ENCODE measurements around the gene ATP2A3. TPM values are rescaled to one million over a fixed set of nuclear protein-coding genes. Genes with fewer than 3 reads are reported as not detected.

Gene ATP2A3
- total RNA-seq, 2 donors from 2014 or later: 43.8 to 49.5 TPM

- intact Hi-C loops (cut with DNase I): no loop called here
- no peak for DNase-seq
- Histone ChIP-seq H3K9me3 (no peaks in the 10 kb centered on the region), H3K4me1 (no peaks in the 10 kb centered on the region), H3K36me3 (replicated peaks in 1 of 2; ENCODE audit: insufficient read depth in 1 of 2, low read depth in 2 of 2) (no peaks in the 10 kb centered on the region), H3K4me3 (no peak overlapping the region), H3K27ac (no peak overlapping the region), H3K27me3 (no peaks in the 10 kb centered on the region)
- TF ChIP-seq POLR2A (IDR thresholded peaks at IDR 0.05): no peak
- TF ChIP-seq CTCF (IDR thresholded peaks at IDR 0.05): no peak
- no peak for ATAC-seq
- WGBS, 2 donors: 70 to 100% methylated on average over 1 to 5 of the region's 5 CpGs
These were observed 17.5 kb downstream of the ATP2A3 start for GRCh38 chr17:3946711-3947235.

- intact Hi-C loops (cut with DNase I): no loop called here
- Histone ChIP-seq H3K27ac (no peak overlapping the region), H3K4me3 (no peak overlapping the region), H3K9me3 (no peaks in the 10 kb centered on the region), H3K27me3 (no peaks in the 10 kb centered on the region), H3K36me3 (replicated peaks in 1 of 2; ENCODE audit: insufficient read depth in 1 of 2, low read depth in 2 of 2) (no peaks in the 10 kb centered on the region), H3K4me1 (no peaks in the 10 kb centered on the region)
- WGBS, 2 donors: 68 to 76% methylated on average over 18 to 58 of the region's 68 CpGs
- ATAC-seq (peak; percentile 39), DNase-seq (peak in 1 of 4 donors; percentile 34)
- TF ChIP-seq POLR2A (IDR thresholded peaks at IDR 0.05) (no peak), CTCF (IDR thresholded peaks at IDR 0.05) (no peak)
These were observed 19.5 kb downstream of the ATP2A3 start for GRCh38 chr17:3944485-3945388.

- Histone ChIP-seq H3K9me3 (no peaks in the 10 kb centered on the region), H3K36me3 (replicated peaks in 1 of 2; ENCODE audit: insufficient read depth in 1 of 2, low read depth in 2 of 2) (no peaks in the 10 kb centered on the region), H3K27ac (no peak overlapping the region), H3K27me3 (no peaks in the 10 kb centered on the region), H3K4me3 (no peak overlapping the region), H3K4me1 (no peaks in the 10 kb centered on the region)
- WGBS, 2 donors: 92 to 93% methylated on average over 18 to 22 of the region's 23 CpGs
- intact Hi-C loops (cut with DNase I): no loop called here
- DNase-seq (no peak), ATAC-seq (no peak)
- TF ChIP-seq CTCF (IDR thresholded peaks at IDR 0.05) (no peak), POLR2A (IDR thresholded peaks at IDR 0.05) (no peak)
These were observed 20.9 kb downstream of the ATP2A3 start for GRCh38 chr17:3943240-3943891.

GRCh38 chr17:3940965-3941698, 23.1 kb downstream of the ATP2A3 start:
- no peak for ATAC-seq
- Histone ChIP-seq H3K4me3 (no peak overlapping the region), H3K27me3 (no peaks in the 10 kb centered on the region), H3K4me1 (no peaks in the 10 kb centered on the region), H3K36me3 (replicated peaks in 1 of 2; ENCODE audit: insufficient read depth in 1 of 2, low read depth in 2 of 2) (peaks cover 0 to 8% of the 10 kb centered on the region in 2 donors), H3K9me3 (no peaks in the 10 kb centered on the region), H3K27ac (no peak overlapping the region)
- TF ChIP-seq CTCF (IDR thresholded peaks at IDR 0.05): no peak
- TF ChIP-seq POLR2A (IDR thresholded peaks at IDR 0.05): no peak
- intact Hi-C loops (cut with DNase I): no loop called here
- no peak for DNase-seq
- 93 to 96% methylated on average over 31 to 47 of the region's 48 CpGs for WGBS, 2 donors

All from body of pancreas (tissue), 4 donors.